Activated CD8-positive, alpha-beta memory T cell treated with anti-CD3 and anti-CD28 coated beads, Interleukin-2, amount 50 U/mL, for 1 hour (primary cell): ENCODE data around the gene PHKG2.

Experiments used
- DNase-seq: peaks from one replicate; pipeline ENCODE4 v3.0.0-alpha.2; 2020; ENCODE audit errors: extremely low read depth

The PHKG2 gene

DNA sequence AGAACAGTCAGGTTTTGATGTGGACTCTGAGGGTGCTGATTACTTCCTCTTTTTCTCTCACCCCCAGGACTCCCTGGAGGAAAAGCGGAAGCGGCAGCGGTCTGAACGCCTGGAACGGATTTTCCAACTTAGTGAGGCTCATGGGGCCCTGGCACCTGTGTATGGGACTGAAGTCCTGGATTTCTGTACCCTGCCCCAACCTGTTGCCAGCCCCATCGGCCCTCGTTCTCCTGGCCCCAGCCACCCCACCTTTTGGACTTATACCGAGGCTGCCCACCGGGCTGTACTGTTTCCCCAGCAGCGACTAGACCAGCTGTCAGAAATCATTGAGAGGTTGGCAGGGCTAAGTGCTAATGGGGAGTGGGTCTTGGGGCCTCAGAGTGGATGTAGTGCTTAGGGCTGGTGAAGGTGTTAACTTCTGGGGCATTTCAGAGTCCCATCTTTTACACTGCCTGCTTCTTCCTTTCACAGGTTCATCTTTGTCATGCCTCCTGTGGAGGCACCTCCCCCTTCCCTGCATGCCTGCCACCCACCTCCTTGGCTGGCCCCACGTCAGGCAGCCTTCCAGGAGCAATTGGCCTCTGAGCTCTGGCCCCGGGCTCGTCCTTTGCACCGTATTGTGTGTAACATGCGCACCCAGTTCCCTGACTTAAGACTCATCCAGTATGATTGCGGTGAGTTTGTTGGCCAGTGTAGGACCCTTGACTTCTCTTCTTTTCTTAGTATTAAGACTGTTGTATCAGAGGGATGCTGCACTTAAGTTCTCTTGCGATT is 19.1 kb upstream of the PHKG2 start:
- no peak for DNase-seq

DNA sequence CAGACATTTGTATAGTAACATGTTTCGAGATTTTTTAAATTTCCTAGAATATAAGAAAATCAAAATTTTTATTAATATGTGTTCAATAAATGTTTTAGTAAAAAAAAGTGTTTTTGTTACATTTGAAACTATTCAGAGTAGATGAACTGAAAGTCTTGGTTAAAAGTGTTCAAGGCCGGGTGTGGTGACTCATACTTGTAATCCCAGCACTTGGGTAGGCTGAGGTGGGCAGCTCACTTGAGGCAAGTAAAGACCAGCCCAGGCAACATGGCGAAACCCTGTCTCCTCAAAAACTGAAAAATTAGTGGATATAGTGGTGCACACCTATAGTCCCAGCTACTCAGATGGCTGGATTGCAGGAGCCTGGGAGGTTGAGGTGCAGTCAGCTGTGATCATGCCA is 16.8 kb upstream of the PHKG2 start:
- no peak for DNase-seq

DNA sequence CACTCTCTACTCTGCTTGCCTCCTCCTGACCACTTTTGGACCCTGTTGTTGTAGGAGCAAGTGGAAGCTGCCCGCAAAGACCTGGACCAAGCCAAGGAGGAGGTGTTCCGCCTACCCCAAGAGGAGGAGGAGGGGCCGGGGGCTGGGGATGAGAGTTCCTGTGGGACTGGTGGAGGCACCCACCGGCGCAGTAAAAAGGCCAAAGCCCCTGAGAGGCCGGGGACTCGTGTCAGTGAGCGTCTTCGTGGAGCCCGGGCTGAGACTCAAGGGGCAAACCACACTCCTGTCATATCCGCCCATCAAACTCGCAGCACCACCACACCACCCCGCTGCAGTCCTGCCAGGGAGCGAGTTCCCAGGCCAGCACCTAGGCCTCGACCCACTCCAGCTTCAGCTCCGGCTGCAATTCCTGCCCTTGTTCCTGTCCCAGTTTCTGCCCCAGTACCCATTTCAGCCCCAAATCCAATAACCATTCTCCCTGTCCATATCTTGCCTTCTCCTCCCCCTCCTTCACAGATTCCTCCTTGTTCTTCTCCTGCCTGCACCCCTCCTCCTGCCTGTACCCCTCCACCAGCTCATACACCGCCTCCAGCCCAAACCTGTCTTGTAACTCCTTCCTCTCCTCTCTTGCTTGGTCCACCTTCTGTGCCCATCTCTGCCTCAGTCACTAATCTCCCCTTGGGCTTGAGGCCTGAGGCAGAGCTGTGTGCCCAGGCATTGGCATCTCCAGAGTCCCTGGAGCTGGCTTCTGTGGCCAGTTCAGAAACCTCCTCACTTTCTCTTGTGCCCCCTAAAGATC is 11.0 kb upstream of the PHKG2 start:
- DNase-seq, result no peak

DNA sequence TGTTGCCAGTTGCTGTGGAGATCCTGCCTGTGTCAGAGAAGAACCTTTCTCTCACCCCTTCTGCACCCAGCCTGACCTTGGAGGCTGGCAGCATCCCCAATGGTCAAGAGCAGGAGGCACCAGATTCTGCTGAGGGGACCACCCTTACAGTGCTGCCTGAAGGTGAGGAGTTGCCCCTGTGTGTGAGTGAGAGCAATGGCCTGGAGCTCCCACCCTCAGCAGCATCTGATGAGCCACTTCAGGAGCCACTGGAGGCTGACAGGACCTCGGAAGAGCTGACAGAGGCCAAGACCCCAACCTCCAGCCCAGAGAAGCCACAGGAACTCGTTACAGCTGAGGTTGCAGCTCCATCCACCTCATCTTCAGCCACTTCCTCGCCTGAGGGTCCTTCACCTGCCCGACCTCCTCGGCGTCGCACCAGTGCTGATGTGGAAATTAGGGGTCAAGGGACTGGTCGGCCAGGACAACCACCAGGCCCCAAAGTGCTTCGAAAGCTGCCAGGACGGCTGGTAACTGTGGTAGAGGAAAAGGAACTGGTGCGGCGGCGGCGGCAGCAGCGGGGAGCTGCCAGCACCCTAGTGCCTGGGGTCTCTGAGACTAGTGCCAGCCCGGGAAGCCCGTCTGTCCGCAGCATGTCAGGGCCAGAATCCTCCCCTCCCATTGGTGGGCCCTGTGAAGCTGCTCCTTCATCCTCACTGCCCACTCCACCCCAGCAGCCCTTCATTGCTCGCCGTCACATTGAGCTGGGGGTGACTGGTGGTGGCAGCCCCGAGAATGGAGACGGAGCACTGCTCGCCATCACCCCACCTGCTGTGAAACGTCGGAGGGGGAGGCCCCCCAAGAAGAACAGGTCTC is 10.2 kb upstream of the PHKG2 start:
- no peak for DNase-seq

- no peak for DNase-seq
Observed at GRCh38 chr16:30738984-30739951, 9.0 kb upstream of the PHKG2 start.

GRCh38 chr16:30740364-30741251 is 7.6 kb upstream of the PHKG2 start:
- DNase-seq, result no peak

DNA sequence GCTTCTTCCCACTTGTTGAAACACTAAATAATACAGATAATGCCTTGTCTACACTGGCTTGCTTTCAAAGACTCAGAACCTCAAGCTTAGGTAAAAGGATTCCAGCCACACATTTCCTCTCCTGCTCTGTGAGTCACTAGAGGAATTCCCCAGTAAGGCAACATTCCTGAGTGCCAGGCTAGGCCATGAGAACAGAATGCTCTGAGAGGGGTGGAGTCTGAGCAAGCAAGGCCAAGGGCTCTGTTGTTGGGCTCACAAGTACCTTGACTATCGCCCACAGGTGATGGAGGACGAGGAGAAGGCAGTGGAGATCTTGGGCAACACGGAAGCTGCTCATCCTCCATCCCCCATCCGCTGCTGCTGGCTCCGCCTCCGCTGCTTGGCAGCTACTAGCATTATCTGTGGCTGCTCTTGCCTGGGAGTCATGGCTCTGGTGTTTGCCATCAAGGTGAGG is 6.7 kb upstream of the PHKG2 start:
- DNase-seq, result no peak

GRCh38 chr16:30743716-30744115 is 4.5 kb upstream of the PHKG2 start:
- DNase-seq, result no peak

GRCh38 chr16:30744183-30744582 is 4.0 kb upstream of the PHKG2 start:
- DNase-seq, result no peak

GRCh38 chr16:30745082-30745481 is 3.1 kb upstream of the PHKG2 start:
- DNase-seq, result no peak

- DNase-seq, result no peak
Observed at GRCh38 chr16:30746638-30747175, 1.5 kb upstream of the PHKG2 start.

DNA sequence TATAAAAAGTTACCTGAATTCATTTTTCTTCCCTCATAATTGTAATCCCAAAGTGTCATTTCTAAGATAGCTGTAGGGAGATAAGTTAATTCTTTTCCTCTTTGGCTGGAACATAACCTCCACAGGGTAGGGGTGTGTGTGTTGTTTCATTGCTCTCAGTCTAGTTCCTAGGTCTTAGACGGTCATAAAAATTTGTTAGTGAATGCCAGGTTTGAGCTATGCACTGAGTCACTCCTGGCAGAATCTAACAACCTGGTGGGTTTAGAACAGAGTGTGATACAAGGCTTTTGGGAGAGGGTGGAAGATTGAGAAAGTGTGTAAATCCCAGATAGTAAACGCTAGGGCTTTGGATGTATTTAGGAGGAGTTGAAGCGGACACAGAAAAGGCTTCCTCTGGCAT is 894 bp upstream of the PHKG2 start:
- no peak for DNase-seq

DNA sequence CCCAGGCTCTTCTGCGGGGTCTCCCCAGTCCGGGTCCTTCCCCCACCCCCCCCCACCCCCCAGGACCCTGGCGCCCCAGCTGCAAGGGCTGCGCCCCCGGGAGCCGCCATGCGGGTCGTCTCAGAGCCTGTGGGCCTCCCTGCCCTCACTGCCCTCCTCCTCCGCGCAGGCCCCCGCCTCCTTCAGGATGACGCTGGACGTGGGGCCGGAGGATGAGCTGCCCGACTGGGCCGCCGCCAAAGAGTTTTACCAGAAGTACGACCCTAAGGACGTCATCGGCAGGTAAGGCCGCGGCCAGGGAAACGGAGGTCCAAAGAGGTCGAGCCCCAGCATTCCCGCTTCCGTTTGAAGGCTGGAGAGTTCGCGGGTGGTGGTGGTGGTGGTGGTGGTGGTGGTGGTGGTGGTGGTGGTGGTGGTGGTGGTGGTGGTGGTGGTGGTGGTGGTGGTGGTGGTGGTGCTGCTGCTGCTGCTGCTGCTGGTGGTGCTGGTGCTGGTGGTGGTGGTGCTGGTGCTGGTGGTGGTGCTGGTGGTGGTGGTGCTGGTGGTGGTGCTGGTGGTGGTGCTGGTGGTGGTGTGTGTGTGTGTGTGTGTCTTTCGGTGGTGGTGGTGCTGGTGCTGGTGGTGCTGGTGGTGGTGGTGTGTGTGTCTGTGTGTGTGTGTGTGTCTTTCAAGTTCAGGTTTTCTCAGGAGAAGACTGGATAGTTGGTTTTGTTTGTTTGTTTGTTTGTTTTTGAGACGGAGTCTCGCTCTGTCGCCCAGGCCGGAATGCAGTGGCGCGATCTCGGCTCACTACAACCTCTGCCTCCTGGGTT is 615 bp downstream of the PHKG2 start:
- no peak for DNase-seq

GRCh38 chr16:30750201-30750600 is 2.0 kb downstream of the PHKG2 start:
- DNase-seq, result no peak

GRCh38 chr16:30750876-30751465 is 2.7 kb downstream of the PHKG2 start:
- DNase-seq, result no peak

DNA sequence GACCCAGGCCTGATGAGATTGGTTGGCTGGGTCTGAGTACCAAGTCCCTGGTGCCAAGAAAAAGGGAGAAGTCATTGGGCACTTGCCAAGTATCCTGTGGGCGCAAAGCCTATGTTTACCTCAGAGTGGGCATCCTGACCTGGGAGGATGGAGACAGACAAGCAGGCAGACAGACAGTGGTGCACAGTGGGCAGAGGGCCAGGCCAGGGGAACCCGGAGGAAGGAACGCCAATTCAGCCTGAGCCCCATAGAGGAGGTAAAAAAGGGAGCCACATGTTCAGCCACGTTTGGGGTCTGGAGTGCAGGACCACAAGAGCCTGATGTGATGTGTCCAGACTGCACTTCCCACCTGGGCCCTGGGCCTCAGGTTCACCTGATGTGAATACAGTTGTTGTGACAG is 5.4 kb downstream of the PHKG2 start:
- DNase-seq, result no peak

- no peak for DNase-seq
Observed at GRCh38 chr16:30755955-30756780, 7.9 kb downstream of the PHKG2 start.

- DNase-seq, result no peak
Observed at GRCh38 chr16:30756781-30757100, 8.5 kb downstream of the PHKG2 start.
